Panc1 (cell line): ENCODE results near the gene CRYBA1. TPM values are rescaled to one million over a fixed set of nuclear protein-coding genes. Genes with fewer than 3 reads are reported as not detected.

Source experiments
- ATAC-seq: fragments of 200-7000 bp; cut with Tn5 transposase; 2 replicates; pipeline ENCODE4 v1.9.1; 2020; ENCODE audit warnings: mild to moderate bottlenecking, moderate library complexity
- BruUV-seq: library from RNA; stranded (reverse); fragments of 400-500 nt; replicated peaks from 2 replicates; lab custom pipeline; 2021; lab: Mats Ljungman, UMichigan
- CTCF ChIA-PET: fragments of 300-600 bp; sonication (Branson Sonifier 250); formaldehyde crosslinking; loops from one replicate; lab custom pipeline; 2022; ENCODE audit warnings: antibody characterized with exemption; lab: Charles Lee
- POLR2A ChIA-PET: fragments of 300-600 bp; sonication (Branson Sonifier 250); formaldehyde crosslinking; loops from one replicate; lab custom pipeline; 2022; ENCODE audit warnings: antibody characterized with exemption; lab: Charles Lee
- DNase-seq: peaks from one replicate; pipeline ENCODE4 v3.0.0-alpha.2; 2010; ENCODE audit warnings: low read depth, low spot score
- H3K27ac ChIP-seq: 2 replicates; pipeline ENCODE4 v1.5.1; 2011; ENCODE audit warnings: mild to moderate bottlenecking, low read length, inconsistent platforms
- H3K27me3 ChIP-seq: fragments of 200-500 bp; sonication (Bioruptor generic); 2 replicates; pipeline ENCODE4 v1.6.0; 2014; ENCODE audit warnings: low read length, inconsistent platforms; ENCODE audit not compliant: control insufficient read depth, insufficient read depth
- H3K36me3 ChIP-seq: fragments of 200-500 bp; sonication (Bioruptor generic); 2 replicates; pipeline ENCODE4 v1.5.1; 2014; ENCODE audit warnings: inconsistent platforms, mild to moderate bottlenecking, low read length, moderate library complexity; ENCODE audit not compliant: control insufficient read depth, insufficient read depth
- H3K4me1 ChIP-seq: 2 replicates; pipeline ENCODE4 v1.5.1; 2011; ENCODE audit warnings: inconsistent platforms, mild to moderate bottlenecking, low read length, moderate library complexity; ENCODE audit not compliant: control insufficient read depth, insufficient read depth
- H3K4me3 ChIP-seq, 2 experiments: 2 replicates each; pipeline ENCODE4 v1.5.1; 2011 to 2012; ENCODE audit warnings: low read depth in 2 of 2, low read length in 2 of 2, mild to moderate bottlenecking in 2 of 2, inconsistent platforms in 1 of 2, moderate library complexity in 1 of 2
- H3K9me3 ChIP-seq: fragments of 200-500 bp; sonication (Bioruptor generic); 2 replicates; pipeline ENCODE4 v1.5.1; 2014; ENCODE audit warnings: low read depth, mild to moderate bottlenecking, inconsistent platforms, low read length, moderate library complexity; ENCODE audit not compliant: control insufficient read depth, insufficient read depth
- POLR2AphosphoS5 ChIP-seq: IDR thresholded peaks from 2 replicates; pipeline ENCODE4 v1.6.1; 2012; ENCODE audit warnings: mild to moderate bottlenecking, low read depth, low read length, moderate library complexity
- SIN3A ChIP-seq: IDR thresholded peaks from 2 replicates; pipeline ENCODE4 v1.6.1; 2012; ENCODE audit warnings: low read depth, mild to moderate bottlenecking, low read length, moderate library complexity, borderline replicate concordance; ENCODE audit not compliant: insufficient read depth
- TCF7L2 ChIP-seq: IDR thresholded peaks from 2 replicates; pipeline ENCODE4 v1.6.1; 2011; ENCODE audit warnings: mild to moderate bottlenecking, low read depth, low read length, inconsistent platforms
- in situ Hi-C: cut with HindIII; loops from 2 replicates; pipeline ENCODE4 v1.10.0; 2016; ENCODE audit warnings: low sequenced_read_pairs, low pct_unique_long_range_greater_than_20kb
- intact Hi-C: fragments of 100-400 bp; cut with micrococcal nuclease; formaldehyde crosslinking; loops from one replicate; pipeline ENCODE4 v1.10.0; 2022; ENCODE audit not compliant: unreplicated experiment
- total RNA-seq: library from RNA; stranded (reverse); gene quantifications from one replicate; pipeline ENCODE4 v1.2.1, GENCODE V29; 2021; ENCODE audit not compliant: unreplicated experiment
- TF ChIP-seq, protein P1 (sequence below), 2 experiments: IDR thresholded peaks; 2 replicates each; pipeline ENCODE4 v1.6.1; 2011 to 2012; ENCODE audit warnings: low read depth in 2 of 2, control low read depth in 1 of 2, low read length in 1 of 2, mild to moderate bottlenecking in 1 of 2, moderate library complexity in 1 of 2; ENCODE audit not compliant: insufficient read depth in 1 of 2
- TF ChIP-seq, protein P2 (sequence below): fragments of 450-650 bp; IDR thresholded peaks from 2 replicates; pipeline ENCODE4 v1.5.1; 2017; ENCODE audit warnings: mild to moderate bottlenecking

Gene CRYBA1
- total RNA-seq, 1 experiment from 2014 or later: not detected

GRCh38 chr17:29248845-29249244 lies 2.2 kb downstream of the CRYBA1 start:
- in situ Hi-C loops (no loop called here), intact Hi-C loops (no loop called here)
- no TSS peak for BruUV-seq

GRCh38 chr17:29250666-29251065 lies 4.0 kb downstream of the CRYBA1 start:
- DNase-seq: no peak
- no peaks in the 10 kb centered on the region for H3K9me3 ChIP-seq
- ChIA-PET POLR2A (interaction anchor here (1.3 kb wide), 1 partner anchor 9 kb away, joined by 6 read pairs; no protein-coding TSS in a partner anchor), CTCF (interaction anchor here (0.5 to 0.7 kb wide), 2 partner anchors 68 to 133 kb away, joined by 3 read pairs; no protein-coding TSS in a partner anchor)
- H3K4me3 ChIP-seq: no peak overlapping the region
- no TSS peak for BruUV-seq
- H3K4me1 ChIP-seq: no peaks in the 10 kb centered on the region
- no peak for ATAC-seq
- H3K27me3 ChIP-seq: no peaks in the 10 kb centered on the region
- in situ Hi-C loops: no loop called here
- intact Hi-C loops: no loop called here
- H3K27ac ChIP-seq: no peak overlapping the region
- TF ChIP-seq, protein P1, sequence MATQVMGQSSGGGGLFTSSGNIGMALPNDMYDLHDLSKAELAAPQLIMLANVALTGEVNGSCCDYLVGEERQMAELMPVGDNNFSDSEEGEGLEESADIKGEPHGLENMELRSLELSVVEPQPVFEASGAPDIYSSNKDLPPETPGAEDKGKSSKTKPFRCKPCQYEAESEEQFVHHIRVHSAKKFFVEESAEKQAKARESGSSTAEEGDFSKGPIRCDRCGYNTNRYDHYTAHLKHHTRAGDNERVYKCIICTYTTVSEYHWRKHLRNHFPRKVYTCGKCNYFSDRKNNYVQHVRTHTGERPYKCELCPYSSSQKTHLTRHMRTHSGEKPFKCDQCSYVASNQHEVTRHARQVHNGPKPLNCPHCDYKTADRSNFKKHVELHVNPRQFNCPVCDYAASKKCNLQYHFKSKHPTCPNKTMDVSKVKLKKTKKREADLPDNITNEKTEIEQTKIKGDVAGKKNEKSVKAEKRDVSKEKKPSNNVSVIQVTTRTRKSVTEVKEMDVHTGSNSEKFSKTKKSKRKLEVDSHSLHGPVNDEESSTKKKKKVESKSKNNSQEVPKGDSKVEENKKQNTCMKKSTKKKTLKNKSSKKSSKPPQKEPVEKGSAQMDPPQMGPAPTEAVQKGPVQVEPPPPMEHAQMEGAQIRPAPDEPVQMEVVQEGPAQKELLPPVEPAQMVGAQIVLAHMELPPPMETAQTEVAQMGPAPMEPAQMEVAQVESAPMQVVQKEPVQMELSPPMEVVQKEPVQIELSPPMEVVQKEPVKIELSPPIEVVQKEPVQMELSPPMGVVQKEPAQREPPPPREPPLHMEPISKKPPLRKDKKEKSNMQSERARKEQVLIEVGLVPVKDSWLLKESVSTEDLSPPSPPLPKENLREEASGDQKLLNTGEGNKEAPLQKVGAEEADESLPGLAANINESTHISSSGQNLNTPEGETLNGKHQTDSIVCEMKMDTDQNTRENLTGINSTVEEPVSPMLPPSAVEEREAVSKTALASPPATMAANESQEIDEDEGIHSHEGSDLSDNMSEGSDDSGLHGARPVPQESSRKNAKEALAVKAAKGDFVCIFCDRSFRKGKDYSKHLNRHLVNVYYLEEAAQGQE (IDR thresholded peaks at IDR 0.05; ENCODE audit: insufficient read depth in 1 of 2, low read depth in 2 of 2, low read length in 1 of 2): no peak
- TF ChIP-seq, protein P2, sequence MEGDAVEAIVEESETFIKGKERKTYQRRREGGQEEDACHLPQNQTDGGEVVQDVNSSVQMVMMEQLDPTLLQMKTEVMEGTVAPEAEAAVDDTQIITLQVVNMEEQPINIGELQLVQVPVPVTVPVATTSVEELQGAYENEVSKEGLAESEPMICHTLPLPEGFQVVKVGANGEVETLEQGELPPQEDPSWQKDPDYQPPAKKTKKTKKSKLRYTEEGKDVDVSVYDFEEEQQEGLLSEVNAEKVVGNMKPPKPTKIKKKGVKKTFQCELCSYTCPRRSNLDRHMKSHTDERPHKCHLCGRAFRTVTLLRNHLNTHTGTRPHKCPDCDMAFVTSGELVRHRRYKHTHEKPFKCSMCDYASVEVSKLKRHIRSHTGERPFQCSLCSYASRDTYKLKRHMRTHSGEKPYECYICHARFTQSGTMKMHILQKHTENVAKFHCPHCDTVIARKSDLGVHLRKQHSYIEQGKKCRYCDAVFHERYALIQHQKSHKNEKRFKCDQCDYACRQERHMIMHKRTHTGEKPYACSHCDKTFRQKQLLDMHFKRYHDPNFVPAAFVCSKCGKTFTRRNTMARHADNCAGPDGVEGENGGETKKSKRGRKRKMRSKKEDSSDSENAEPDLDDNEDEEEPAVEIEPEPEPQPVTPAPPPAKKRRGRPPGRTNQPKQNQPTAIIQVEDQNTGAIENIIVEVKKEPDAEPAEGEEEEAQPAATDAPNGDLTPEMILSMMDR: no peak
- TF ChIP-seq POLR2AphosphoS5 (no peak), TCF7L2 (no peak), SIN3A (no peak)
- H3K36me3 ChIP-seq: no peaks in the 10 kb centered on the region

More at GRCh38 chr17:29248845-29249244, 2.2 kb downstream of the CRYBA1 start:
- no peak overlapping the region for H3K4me3 ChIP-seq
- no peak for DNase-seq
- no peaks in the 10 kb centered on the region for H3K36me3 ChIP-seq
- ATAC-seq: no peak
- no peaks in the 10 kb centered on the region for H3K9me3 ChIP-seq
- POLR2A ChIA-PET: no interaction called here
- no peak for TF ChIP-seq SIN3A
- TF ChIP-seq POLR2AphosphoS5: no peak
- TF ChIP-seq, protein P1 (IDR thresholded peaks at IDR 0.05; ENCODE audit: insufficient read depth in 1 of 2, low read depth in 2 of 2, low read length in 1 of 2): no peak
- TF ChIP-seq TCF7L2: no peak
- TF ChIP-seq, protein P2: no peak
- 0 out of 2 replicates have a peak, but pooled peaks cover 1% of the 10 kb centered on the region for H3K4me1 ChIP-seq
- no peaks in the 10 kb centered on the region for H3K27me3 ChIP-seq
- no peak overlapping the region for H3K27ac ChIP-seq
- CTCF ChIA-PET: interaction anchor here (0.7 kb wide), 1 partner anchor 144 kb away, joined by 4 read pairs; no protein-coding TSS in a partner anchor
